ACHN (cell line): ENCODE data around the gene RASA3.
"Not testable (repeated sequence)": the region's sequence is repeated elsewhere in the genome, so short reads cannot be mapped to it uniquely, and the experiment has no call there.

ENCODE experiments used
- DNase-seq: peaks from one replicate; pipeline ENCODE4 v3.0.0-alpha.2; 2015
- in situ Hi-C: cut with HindIII; loops from 2 replicates; pipeline ENCODE4 v1.10.0; 2017; ENCODE audit warnings: low sequenced_read_pairs, low pct_ligation_motif_present, low pct_unique_long_range_greater_than_20kb

RASA3 gene

DNA sequence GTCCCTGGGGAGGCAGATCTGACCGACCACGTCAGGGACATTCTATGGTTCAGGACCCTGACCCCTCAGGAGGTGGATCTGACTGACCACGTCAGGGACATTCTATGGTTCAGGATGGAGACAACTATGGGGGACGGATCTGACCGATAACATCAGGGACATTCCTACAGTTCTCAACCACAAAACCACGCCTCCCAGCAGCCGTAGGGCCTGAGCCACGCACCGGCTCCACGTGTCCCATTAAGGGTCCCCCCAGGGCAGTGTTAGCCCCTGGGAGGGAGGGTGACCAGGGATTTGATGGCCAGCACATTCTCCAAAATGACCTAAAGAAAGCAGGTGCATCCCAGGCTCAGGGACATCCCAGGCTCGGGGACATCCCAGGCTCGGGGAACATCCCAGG lies 109.5 kb downstream of the RASA3 start:
- DNase-seq = no peak

DNA sequence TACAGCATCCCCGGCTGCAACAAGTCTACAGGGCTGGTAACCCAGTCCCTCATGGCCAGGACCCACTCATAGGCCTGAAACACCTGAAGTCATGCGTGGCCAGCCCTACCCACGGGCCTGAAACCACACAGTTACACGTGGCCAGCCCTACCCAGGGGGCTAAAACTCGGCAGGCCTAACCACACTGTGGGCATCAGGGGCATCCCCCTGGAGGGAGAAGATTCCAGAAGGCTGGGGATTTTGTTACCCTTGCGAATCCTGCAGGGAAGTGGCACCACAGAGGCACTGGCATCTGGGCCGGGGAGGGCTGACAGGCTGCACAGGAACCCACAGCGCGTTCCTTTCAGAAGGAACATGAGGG lies 110.1 kb downstream of the RASA3 start:
- DNase-seq = no peak
- in situ Hi-C loops = no loop called here

More for the DNA sequence above, 109.5 kb downstream of the RASA3 start:
- in situ Hi-C loops = no loop called here

DNA sequence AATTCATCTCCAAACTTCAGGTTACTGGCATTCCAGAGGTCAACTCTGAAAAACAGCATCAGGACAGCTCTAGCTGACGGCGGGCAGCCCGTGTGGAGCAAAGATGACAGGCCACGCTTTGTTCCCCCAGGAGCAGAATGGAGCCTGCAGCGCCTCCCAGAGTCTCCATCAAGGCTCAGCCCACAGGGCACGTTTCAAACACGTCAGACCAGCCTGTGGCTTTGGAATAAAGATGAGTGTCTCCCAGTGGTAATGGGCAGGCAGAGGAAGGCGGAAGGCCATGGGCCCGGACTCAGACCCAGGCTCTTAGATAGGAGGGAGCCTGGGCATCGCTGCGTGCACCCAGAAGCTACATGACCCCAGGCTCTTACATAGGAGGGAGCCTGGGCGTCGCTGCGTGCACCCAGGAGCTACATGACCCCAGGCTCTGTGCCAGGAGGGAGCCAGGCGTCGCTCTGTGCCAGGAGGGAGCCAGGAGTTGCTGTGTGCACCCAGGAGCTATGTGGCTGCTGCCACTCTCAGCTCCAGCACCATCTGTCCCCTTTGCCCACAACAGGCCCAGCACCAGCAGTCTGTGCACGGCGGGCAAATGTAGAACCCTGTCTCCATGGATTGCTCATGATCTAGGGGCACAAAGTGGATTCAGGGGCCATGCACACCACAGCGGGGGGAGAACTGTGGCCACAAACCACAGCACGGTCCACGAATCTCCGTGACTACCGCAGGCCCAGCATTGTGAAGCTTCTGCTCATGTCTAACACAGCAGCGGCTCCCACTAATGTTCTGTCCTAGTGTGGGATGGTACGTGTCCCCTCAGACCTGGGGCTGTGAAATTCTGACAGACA lies 110.7 kb downstream of the RASA3 start:
- DNase-seq = no peak
- in situ Hi-C loops = no loop called here

DNA sequence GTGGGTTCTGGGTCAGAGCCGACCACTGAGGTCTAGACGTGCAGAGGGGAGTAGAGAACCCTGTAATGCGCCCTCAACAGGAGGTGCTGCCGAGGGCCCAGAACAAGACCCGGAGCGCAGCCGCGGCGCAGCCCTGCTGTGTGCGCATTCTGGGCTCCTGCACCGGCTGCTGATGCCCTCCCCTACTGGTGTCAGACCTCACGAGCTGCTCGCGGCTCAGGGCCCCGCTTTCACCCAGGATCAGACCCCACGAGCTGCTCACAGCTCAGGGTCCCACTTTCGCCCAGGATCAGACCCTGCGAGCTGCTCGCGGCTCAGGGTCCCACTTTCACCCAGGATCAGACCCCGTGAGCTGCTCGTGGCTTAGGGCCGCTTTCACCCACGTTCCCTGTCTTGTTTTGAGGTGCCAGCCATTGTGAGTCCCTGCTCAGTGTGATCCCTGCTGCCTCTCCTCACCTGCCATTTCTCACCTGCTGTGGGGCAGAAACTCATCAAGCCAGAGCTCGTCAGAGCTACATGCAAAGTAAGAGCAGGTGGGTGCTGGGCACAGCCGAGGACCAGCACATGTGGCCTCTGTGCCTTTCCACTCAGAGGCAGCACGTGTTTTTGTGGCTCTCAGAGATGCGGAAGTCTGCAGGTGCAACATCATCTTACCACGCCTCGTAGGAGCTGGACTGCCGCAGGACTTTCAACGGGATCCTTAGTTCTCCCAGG lies 111.5 kb downstream of the RASA3 start:
- in situ Hi-C loops = no loop called here
- DNase-seq = no peak

DNA sequence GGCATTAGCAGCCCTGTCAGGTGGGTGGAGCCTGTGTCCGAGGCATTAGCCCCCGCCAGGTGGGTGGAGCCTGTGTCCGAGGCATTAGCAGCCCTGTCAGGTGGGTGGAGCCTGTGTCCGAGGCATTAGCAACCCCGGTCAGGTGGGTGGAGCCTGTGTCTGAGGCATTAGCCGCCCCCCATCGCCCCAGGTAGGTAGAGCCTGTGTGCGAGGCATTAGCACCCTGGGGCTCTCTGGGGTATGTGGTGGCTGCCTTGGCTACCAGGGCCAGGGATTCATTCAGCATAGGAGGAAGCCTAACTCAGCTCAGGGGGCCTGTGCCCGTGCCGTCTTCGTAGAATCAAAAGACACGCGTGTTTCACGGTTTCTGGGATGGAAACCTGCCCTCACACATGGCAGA lies 112.3 kb downstream of the RASA3 start:
- in situ Hi-C loops, DNase-seq: not testable (repeated sequence)

DNA sequence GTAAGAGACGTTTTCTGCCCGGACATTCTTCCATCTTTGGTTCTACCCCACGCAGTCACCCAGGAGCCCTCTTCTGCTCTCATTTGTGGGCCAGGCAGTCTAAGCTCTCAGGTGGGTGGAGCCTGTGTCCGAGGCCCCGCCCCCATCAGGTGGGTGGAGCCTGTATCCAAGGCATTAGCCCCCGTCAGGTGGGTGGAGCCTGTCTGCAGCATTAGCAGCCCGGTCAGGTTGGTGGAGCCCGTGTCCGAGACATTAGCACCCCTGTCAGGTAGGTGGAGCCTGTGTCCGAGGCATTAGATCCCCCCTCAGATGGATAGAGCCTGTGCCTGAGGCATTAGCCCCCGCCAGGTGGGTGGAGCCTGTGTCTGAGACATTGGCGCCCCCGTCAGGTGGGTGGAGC lies 113.1 kb downstream of the RASA3 start:
- DNase-seq = no peak
- in situ Hi-C loops = no loop called here

DNA sequence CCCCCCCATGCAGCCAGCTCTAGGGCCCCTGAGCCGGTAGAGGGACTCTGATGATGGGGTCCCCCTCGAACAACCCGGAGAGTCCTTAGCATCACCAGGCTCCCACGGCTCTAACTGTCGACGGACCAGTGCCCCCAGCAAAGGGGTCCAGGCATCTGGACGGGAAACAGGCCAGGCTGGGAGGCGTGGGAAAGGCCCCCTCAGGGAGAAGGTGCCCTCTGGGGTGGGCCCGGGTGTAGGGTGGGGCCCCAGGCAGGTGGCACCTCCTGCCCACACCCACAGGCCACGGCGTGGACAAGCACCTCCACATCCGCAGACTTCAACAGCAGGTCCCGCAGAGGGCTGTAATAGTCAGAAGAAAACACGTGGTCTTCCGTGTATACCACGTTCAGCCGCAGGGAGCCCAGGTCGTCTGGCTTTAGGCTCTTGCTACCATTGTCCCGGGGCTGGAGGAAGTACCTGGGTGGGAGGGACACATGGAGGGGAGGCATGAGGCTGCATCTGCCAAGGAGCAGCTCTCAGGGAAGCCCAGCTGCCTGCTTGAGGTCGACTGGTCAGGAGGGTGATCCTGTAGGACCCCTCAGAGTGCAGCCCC lies 113.9 kb downstream of the RASA3 start:
- in situ Hi-C loops = no loop called here

DNA sequence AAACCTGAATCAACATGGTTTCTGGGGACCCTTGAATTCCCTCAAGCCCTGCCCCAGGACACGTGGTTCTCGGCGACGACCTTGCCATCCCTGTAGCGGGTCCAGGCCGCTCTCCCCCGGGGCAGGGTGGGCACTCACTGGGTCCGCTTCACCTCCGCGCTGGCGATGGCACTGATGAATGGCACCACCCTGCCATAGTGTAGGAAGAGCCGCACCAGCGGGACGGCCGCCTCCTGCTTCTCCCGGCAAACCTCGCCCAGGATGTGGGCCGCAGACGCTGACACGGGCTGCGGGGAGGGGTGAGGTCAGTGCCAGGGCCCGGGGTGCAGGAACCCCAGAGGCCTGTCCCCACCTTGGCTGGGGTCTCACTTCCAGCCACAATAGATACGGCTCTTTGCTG lies 114.5 kb downstream of the RASA3 start:
- no peak for DNase-seq
- in situ Hi-C loops = no loop called here

More for the DNA sequence above, 113.9 kb downstream of the RASA3 start:
- DNase-seq = no peak

DNA sequence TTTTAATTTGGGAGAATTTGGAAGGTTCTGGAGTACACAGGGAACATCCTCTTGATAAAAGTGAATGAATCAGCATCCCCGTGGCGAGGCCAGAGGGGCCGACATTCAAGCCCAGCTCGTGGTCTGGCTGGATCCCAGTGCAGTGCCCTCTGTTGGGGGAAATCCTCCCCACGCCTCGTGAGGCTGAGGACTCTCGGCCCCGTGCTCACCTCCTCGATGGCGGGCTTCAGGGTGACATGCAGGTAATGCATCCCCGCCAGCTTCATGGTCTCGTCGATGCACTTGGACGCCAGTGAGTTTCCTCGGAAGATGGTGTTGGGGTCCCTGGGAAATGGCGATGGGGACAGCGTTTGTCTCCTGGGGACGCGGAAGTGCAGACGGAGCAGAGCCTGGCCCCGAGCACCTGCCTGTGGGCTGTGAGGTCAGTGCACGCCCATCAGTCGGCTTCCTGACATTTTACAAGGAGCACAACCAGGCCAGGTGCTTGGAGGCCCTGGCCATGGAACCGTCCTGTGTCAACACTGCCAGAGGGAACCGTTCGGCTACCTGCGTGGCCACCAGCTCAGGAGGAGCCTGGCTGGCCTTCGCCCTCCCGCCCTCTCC lies 115.3 kb downstream of the RASA3 start:
- in situ Hi-C loops = no loop called here
- DNase-seq = peak; percentile 30

DNA sequence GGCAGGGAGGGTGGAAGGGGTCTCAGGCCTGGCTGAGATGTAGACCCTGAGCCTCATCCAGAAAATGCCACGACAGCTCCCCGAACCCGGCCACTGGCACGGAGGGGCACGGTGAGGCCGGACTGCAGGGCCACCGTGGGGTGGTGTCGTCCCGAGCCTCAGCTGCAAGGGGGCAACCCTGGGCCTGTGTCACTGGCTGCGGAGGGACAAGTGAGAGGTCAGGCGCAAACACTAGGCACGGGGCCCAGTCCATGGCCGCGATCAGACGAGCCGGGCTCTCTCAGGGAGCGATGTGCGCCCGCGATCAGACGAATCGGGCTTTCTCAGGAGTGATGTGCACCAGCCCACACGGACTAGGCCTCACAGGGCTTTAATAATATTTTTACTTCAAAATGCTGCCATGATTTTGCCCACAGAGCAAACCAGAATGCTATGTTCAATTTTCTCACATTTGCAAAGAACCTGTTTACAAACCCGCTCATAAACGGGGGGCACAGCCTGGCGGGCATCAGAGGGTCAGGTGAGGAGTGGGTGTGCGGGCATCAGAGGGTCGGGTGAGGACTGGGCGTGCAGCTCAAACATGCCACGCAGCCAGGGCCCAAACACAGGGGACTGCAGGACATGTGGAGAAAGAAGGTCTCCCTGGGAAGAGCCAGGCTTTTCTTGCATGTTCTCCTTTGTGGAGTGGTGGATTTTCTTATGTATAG lies 115.9 kb downstream of the RASA3 start:
- no peak for DNase-seq
- in situ Hi-C loops = no loop called here

DNA sequence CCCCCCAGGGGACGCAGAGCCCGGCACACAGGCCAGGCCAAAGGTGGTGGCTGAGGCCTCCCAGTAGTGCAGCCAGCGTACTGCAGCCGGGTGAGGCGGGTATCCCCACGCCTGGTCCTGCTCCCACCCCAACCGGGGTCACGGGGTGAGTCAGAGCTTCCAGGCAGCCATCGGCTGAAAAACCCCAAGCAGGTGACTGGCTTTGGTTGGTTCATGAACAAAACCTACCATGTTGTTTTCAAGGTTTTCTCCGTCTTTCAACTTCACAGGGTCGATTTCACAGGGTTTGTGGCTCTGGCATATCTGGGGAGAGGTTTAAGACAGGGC lies 116.5 kb downstream of the RASA3 start:
- peak; percentile 12 for DNase-seq
- in situ Hi-C loops = no loop called here

DNA sequence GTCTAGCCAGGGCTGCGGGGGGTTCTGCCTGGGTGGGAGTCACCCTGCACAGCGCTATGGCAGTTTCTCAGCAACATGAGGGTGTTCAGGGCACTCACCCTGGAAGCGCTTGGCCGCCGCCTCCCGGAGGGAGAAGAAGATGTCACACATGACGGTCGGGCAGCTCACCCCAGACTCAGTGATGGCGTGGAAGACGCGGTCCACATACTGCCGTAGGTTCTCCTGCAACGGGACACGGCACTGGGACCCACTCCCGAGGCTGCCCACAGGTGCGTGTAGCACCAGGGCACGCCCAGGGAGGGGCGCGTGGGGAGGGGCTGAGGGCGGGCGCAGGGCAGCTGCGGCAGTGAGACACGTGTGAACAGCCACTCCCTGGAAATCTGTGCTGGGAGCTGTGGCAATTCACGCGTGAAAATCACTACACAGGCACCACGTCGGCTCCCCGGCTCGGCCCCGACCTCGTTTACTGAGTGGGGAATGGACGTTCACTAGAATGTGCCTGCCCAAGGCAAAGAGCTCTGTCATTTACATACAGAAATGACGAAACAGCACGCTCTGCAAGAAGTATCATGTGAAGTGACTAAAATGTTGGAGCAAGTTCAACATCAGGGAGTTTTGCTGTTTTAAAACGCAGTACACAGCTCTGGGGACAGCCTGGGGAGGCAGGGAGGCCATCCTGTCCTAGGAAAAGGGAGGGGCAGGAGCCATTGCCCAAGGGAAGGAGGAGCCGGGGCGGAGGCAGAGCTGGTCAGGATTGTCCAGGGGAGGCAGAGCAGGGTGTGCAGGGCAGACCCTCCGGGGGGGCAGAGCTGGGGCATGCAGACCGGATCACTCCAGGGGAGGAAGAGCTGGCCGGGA lies 117.1 kb downstream of the RASA3 start:
- peak; percentile 63 for DNase-seq
- in situ Hi-C loops = no loop called here

DNA sequence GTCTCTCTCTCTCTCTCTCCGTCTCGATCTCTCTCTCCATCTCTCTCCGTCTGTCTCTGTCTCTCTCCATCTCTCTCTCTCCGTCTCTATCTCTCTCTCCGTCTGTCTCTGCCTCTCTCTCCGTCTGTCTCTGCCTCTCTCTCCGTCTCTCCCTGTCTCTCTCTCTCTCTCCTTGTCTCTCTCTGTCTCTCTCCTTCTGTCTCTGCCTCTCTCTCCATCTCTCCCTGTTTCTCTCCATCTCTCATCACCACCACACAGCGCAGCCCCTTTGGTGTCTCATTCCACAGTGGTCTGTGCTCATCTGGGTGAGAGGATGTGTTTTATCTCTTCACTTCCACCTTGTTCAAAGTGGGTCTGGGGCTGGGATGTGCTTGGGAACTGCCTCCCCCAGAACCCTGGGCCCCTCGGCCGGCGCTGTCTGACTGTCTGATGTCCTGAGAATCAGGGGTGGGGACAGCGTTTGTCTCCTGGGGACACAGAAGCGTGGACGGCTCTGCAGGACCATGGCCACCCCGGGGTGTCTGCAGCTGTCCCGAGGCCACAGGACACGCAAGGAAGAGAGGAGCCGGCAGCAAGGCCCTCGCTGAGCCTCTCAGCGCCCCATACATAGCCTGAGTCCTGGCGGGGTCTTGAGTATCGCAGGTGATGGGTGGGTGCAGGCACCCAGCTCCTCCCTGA lies 118.3 kb downstream of the RASA3 start:
- no peak for DNase-seq
- in situ Hi-C loops = no loop called here

DNA sequence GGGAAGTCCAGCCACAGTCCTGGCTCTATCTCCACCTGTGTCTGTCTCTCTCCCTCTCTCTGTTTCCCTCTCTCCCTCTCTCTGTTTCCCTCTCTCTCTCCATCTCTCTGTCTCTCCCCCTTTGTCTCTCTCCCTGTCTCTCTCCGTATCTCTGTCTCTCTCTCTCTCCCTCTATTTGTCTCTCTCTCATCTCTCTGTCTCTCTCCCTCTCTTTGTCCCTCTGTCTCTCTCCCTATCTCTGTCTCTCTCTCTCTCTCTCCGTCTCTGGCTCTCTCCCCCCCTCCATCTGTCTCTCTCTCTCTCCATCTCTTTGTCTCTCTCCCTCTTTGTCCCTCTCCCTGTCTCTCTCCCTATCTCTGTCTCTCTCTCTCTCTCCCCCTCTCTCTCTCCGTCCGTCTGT lies 119.1 kb downstream of the RASA3 start:
- in situ Hi-C loops = no loop called here
- DNase-seq = no peak

DNA sequence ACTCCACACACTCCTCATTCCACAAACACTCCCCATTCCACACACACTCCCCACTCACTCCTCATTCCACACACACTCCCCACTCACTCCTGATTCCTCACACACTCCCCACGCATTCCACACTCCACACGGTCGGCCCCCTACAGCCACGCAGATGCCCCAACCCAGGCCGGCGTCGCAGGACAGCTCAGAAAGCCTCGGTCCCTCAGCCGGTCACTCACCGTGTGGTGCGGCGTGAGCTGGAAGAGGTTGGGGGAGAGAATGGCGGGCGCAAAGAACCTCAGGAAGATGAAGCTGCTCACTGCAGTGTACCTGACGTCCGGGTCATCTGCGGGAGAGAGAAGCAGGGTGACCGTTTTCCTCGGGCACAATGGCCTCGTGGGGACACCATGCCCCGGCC lies 119.5 kb downstream of the RASA3 start:
- in situ Hi-C loops = no loop called here
- no peak for DNase-seq

DNA sequence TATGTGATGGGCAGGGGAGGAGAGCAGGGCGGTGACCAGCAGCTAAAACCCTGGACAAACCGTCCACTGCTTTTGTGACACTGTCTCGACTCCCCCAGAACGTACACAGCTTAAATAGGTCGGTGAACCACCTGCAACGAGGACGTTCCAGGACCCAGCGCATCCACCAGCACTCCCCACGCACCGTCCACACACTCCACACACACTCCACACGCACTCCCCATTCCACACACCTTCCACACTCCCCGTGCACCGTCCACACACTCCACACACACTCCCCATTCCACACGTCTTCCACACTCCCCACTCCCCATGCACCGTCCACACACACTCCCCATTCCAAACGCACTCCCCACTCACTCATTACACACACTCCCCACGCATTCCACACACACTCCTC lies 120.3 kb downstream of the RASA3 start:
- DNase-seq = no peak
- in situ Hi-C loops = no loop called here

DNA sequence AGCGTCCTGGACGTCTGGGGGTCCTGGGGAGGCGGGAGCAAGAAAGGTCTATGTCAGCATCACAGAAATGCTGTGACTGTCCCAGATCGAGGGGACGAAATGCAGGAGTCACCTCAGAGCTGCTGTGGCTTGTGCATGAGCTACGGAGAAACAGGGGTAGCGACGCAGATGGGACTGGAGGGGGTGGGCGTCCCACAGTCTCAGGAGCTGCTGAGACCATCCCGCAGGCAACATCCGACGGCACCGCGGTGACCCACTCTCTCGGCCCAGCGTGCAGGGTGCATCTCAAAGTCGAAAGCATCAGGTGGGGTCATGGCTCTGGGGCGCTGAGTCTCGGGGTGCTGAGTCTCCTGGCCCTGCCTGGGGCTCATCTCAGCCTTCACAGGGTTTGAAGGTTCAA lies 121.2 kb downstream of the RASA3 start:
- in situ Hi-C loops = no loop called here
- no peak for DNase-seq
